ENCODE measurements around the gene GPR42. TPM values are rescaled to one million over a fixed set of nuclear protein-coding genes. Genes with fewer than 3 reads are reported as not detected.

The GPR42 gene
- total and polyA plus RNA-seq, 2 donors (not counting 1 experiment from before 2014, with no cell fraction given): 0.10 TPM; not detected in 1

GRCh38 chr19:35363001-35363590 is 7.8 kb upstream of the GPR42 start:
- Histone ChIP-seq H3K27ac (ENCODE audit: low read length in 2 of 2) (no peak overlapping the region), H3K4me1 (ENCODE audit: control insufficient read depth in 2 of 2, insufficient read depth in 2 of 2, low read length in 2 of 2) (no peaks in the 10 kb centered on the region), H4K20me1 (ENCODE audit: control insufficient read depth, insufficient read depth, low read length, poor library complexity, severe bottlenecking) (no peaks in the 10 kb centered on the region), H3K36me3 (replicated peaks in 1 of 2; ENCODE audit: control extremely low read depth in 1 of 2, control insufficient read depth in 1 of 2, extremely low read depth in 1 of 2, insufficient read depth in 2 of 2, low read length in 1 of 2) (no peaks in the 10 kb centered on the region), H3K79me2 (ENCODE audit: control insufficient read depth, insufficient read depth, low read length) (no peaks in the 10 kb centered on the region), H3K4me2 (replicated peaks; ENCODE audit: low read depth, low read length, poor library complexity, severe bottlenecking) (no peak overlapping the region), H3K9ac (ENCODE audit: low read length) (no peak overlapping the region), H3K9me3 (ENCODE audit: control extremely low read depth in 1 of 3, control insufficient read depth in 2 of 3, insufficient read depth in 1 of 3, low read length in 2 of 3) (no peaks in the 10 kb centered on the region), H2AFZ (ENCODE audit: insufficient read depth, low read depth, low read length, poor library complexity, severe bottlenecking) (no peak overlapping the region), H3K27me3 (replicated peaks in 1 of 4; ENCODE audit: control extremely low read depth in 1 of 4, control insufficient read depth in 3 of 4, insufficient read depth in 4 of 4, low read length in 3 of 4) (peaks cover 0 to 10% (median 0%) of the 10 kb centered on the region in 4 experiments), H3K4me3 (ENCODE audit: control extremely low read depth in 1 of 5, extremely low read depth in 1 of 5, insufficient read depth in 1 of 5, low read depth in 2 of 5, low read length in 4 of 5) (no peak overlapping the region)
- DNase-seq: no peak
- ChIA-PET POLR2A (no interaction called here), CTCF (no interaction called here)
- WGBS (ENCODE audit: insufficient coverage): 90% methylated on average over 10 of the region's 11 CpGs
- no peaks in the 10 kb centered on the region for H3K9me3 Mint-ChIP-seq (ENCODE audit: insufficient read depth)
- H3K4me1 Mint-ChIP-seq: peaks cover 1% of the 10 kb centered on the region
- intact Hi-C loops (cut with micrococcal nuclease): no loop called here
- H3K4me3 Mint-ChIP-seq: no peak overlapping the region
- no peak overlapping the region for H3K27ac Mint-ChIP-seq
- TF ChIP-seq EZH2 (IDR thresholded peaks at IDR 0.05; ENCODE audit: borderline replicate concordance, insufficient read depth, low read depth, low read length, poor library complexity, severe bottlenecking) (no peak), CTCF (IDR thresholded peaks at IDR 0.05) (no peak)
- ATAC-seq (ENCODE audit: low read depth): no peak
- peaks cover 6% of the 10 kb centered on the region for H3K27me3 Mint-ChIP-seq

GRCh38 chr19:35363711-35364425 is 7.0 kb upstream of the GPR42 start:
- H3K4me3 ChIP-seq (ENCODE audit: control extremely low read depth in 1 of 5, extremely low read depth in 1 of 5, insufficient read depth in 1 of 5, low read depth in 2 of 5, low read length in 4 of 5): no peak overlapping the region
- peaks cover 0 to 1% (median 0%) of the 10 kb centered on the region in 3 donors for H3K9me3 ChIP-seq (ENCODE audit: control extremely low read depth in 1 of 3, control insufficient read depth in 2 of 3, insufficient read depth in 1 of 3, low read length in 2 of 3)
- Mint-ChIP-seq H3K27ac (no peak overlapping the region), H3K4me1 (no peaks in the 10 kb centered on the region), H3K4me3 (no peak overlapping the region), H3K27me3 (peaks cover 3% of the 10 kb centered on the region), H3K9me3 (ENCODE audit: insufficient read depth) (no peaks in the 10 kb centered on the region)
- H3K27ac ChIP-seq (ENCODE audit: low read length in 2 of 2): no peak overlapping the region
- ATAC-seq (ENCODE audit: low read depth): no peak
- H3K4me2 ChIP-seq (replicated peaks; ENCODE audit: low read depth, low read length, poor library complexity, severe bottlenecking): no peak overlapping the region
- intact Hi-C loops (cut with micrococcal nuclease): no loop called here
- no peaks in the 10 kb centered on the region for H3K36me3 ChIP-seq (replicated peaks in 1 of 2; ENCODE audit: control extremely low read depth in 1 of 2, control insufficient read depth in 1 of 2, extremely low read depth in 1 of 2, insufficient read depth in 2 of 2, low read length in 1 of 2)
- H3K4me1 ChIP-seq (ENCODE audit: control insufficient read depth in 2 of 2, insufficient read depth in 2 of 2, low read length in 2 of 2): no peaks in the 10 kb centered on the region
- TF ChIP-seq CTCF (IDR thresholded peaks at IDR 0.05) (no peak), EZH2 (IDR thresholded peaks at IDR 0.05; ENCODE audit: borderline replicate concordance, insufficient read depth, low read depth, low read length, poor library complexity, severe bottlenecking) (no peak)
- peaks cover 0 to 8% (median 0%) of the 10 kb centered on the region in 4 experiments for H3K27me3 ChIP-seq (replicated peaks in 1 of 4; ENCODE audit: control extremely low read depth in 1 of 4, control insufficient read depth in 3 of 4, insufficient read depth in 4 of 4, low read length in 3 of 4)
- no peak for DNase-seq
- CTCF ChIA-PET: no interaction called here
- POLR2A ChIA-PET: no interaction called here
- no peak overlapping the region for H3K9ac ChIP-seq (ENCODE audit: low read length)
- H4K20me1 ChIP-seq (ENCODE audit: control insufficient read depth, insufficient read depth, low read length, poor library complexity, severe bottlenecking): no peaks in the 10 kb centered on the region
- no peak overlapping the region for H2AFZ ChIP-seq (ENCODE audit: insufficient read depth, low read depth, low read length, poor library complexity, severe bottlenecking)
- H3K79me2 ChIP-seq (ENCODE audit: control insufficient read depth, insufficient read depth, low read length): no peaks in the 10 kb centered on the region
- 93% methylated on average over 16 of the region's 19 CpGs for WGBS (ENCODE audit: insufficient coverage)

Data from B cell (primary cell).